Gastrocnemius medialis (tissue), 4 donors: Measurements from ENCODE around the gene TDRKH.

Source experiments
- POLR2A ChIP-seq, 2 donors: fragments of 450-650 bp; IDR thresholded peaks; one replicate each; pipeline ENCODE4 v1.6.1; 2017; ENCODE audit warnings: antibody characterized with exemption in 2 of 2, mild to moderate bottlenecking in 2 of 2, moderate library complexity in 2 of 2
- TF ChIP-seq, protein P1 (sequence below), 5 experiments: fragments of 450-650 bp in 3 of 5; fragments of 200-600 bp in 2 of 5; sonication (generic) in 2 of 5; IDR thresholded peaks in 4 of 5; conservative IDR thresholded peaks in 1 of 5; 1 replicate in 4 of 5; 2 replicates in 1 of 5; pipeline ENCODE4 v1.5.1; 2016 to 2019; ENCODE audit warnings: antibody characterized with exemption in 5 of 5, mild to moderate bottlenecking in 3 of 5, moderate library complexity in 3 of 5

DNA sequence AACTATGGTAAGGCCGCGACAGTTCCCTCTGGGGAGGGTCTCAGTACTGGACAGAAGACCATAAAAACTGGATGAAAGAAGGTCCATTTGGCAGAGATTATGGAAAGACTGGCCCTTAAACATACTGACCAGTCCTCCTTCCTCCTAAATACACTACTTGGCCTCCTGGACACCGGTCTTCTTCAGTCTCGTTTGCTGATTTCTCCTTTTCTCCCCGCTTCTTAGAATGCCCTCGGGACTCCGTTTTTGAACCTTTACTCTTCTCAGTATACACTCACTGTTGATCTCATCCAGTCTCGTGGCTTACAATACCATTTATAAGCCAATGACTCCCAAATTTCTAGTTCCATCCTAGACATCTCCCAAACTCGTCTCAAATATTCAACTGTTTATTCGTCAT, 26.3 kb downstream of the TDRKH start:
- TF ChIP-seq, protein P1, sequence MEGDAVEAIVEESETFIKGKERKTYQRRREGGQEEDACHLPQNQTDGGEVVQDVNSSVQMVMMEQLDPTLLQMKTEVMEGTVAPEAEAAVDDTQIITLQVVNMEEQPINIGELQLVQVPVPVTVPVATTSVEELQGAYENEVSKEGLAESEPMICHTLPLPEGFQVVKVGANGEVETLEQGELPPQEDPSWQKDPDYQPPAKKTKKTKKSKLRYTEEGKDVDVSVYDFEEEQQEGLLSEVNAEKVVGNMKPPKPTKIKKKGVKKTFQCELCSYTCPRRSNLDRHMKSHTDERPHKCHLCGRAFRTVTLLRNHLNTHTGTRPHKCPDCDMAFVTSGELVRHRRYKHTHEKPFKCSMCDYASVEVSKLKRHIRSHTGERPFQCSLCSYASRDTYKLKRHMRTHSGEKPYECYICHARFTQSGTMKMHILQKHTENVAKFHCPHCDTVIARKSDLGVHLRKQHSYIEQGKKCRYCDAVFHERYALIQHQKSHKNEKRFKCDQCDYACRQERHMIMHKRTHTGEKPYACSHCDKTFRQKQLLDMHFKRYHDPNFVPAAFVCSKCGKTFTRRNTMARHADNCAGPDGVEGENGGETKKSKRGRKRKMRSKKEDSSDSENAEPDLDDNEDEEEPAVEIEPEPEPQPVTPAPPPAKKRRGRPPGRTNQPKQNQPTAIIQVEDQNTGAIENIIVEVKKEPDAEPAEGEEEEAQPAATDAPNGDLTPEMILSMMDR (IDR thresholded peaks at IDR 0.05 in 4 of 5, conservative IDR thresholded peaks at IDR 0.05 in 1 of 5), result no peak
- TF ChIP-seq POLR2A (IDR thresholded peaks at IDR 0.05), result no peak
